WTC11 (cell line): Measurements from ENCODE around the gene LYST. TPM values are rescaled to one million over a fixed set of nuclear protein-coding genes. Genes with fewer than 3 reads are reported as not detected.

Experiments
- ATAC-seq: fragments of 200-7000 bp; cut with Tn5 transposase; 2 replicates; pipeline ENCODE4 v1.10.0; 2021; ENCODE audit warnings: mild to moderate bottlenecking, moderate library complexity
- CTCF ChIA-PET: fragments of 300-600 bp; sonication (Branson Sonifier 250); formaldehyde crosslinking; loops from one replicate; lab custom pipeline; 2021; ENCODE audit warnings: antibody characterized with exemption; lab: Charles Lee
- POLR2A ChIA-PET: fragments of 350-600 bp; sonication (Branson Sonifier 250); formaldehyde crosslinking; loops from one replicate; lab custom pipeline; 2021; ENCODE audit warnings: antibody characterized with exemption; lab: Charles Lee
- DNase-seq: peaks from one replicate; pipeline ENCODE4 v3.0.0; 2021; ENCODE audit warnings: low spot score
- H3K27ac Mint-ChIP-seq: 2 replicates; pipeline ENCODE4 v1.8.0; 2021; ENCODE audit warnings: mixed read lengths
- H3K27me3 Mint-ChIP-seq: 2 replicates; pipeline ENCODE4 v1.8.0; 2021; ENCODE audit warnings: low read depth, mild to moderate bottlenecking, moderate library complexity, mixed read lengths
- H3K36me3 Mint-ChIP-seq: 2 replicates; pipeline ENCODE4 v1.8.0; 2021; ENCODE audit warnings: mixed read lengths
- H3K4me1 Mint-ChIP-seq: 2 replicates; pipeline ENCODE4 v1.8.0; 2022; ENCODE audit warnings: mixed read lengths
- H3K4me3 Mint-ChIP-seq: 2 replicates; pipeline ENCODE4 v1.8.0; 2021; ENCODE audit warnings: mild to moderate bottlenecking, moderate library complexity, mixed read lengths
- H3K9me3 Mint-ChIP-seq: 2 replicates; pipeline ENCODE4 v1.8.0; 2021; ENCODE audit warnings: mixed read lengths
- ATF1 ChIP-seq: sonication (generic); formaldehyde crosslinking; IDR thresholded peaks from 2 replicates; pipeline ENCODE4 v1.8.1; 2023; ENCODE audit warnings: mild to moderate bottlenecking, moderate library complexity, missing genetic modification reagents
- CBFB ChIP-seq: sonication (generic); formaldehyde crosslinking; IDR thresholded peaks from 2 replicates; pipeline ENCODE4 v1.8.1; 2022; ENCODE audit warnings: mild to moderate bottlenecking, low read depth, missing genetic modification reagents
- ETV6 ChIP-seq: sonication (generic); formaldehyde crosslinking; IDR thresholded peaks from 2 replicates; pipeline ENCODE4 v1.8.1; 2022; ENCODE audit warnings: mild to moderate bottlenecking, missing genetic modification reagents
- GTF2I ChIP-seq: fragments of 250-450 bp; sonication (Bioruptor Pico); conservative IDR thresholded peaks from 2 replicates; pipeline ENCODE4 v1.4.0; 2021; ENCODE audit warnings: mild to moderate bottlenecking
- HMGA2 ChIP-seq: fragments of 250-450 bp; sonication (Bioruptor Pico); IDR thresholded peaks from 2 replicates; pipeline ENCODE4 v1.4.0; 2021; ENCODE audit warnings: mild to moderate bottlenecking, moderate library complexity
- MXD4 ChIP-seq: fragments of 250-450 bp; sonication (Bioruptor Pico); IDR thresholded peaks from 2 replicates; pipeline ENCODE4 v1.8.0; 2021; ENCODE audit warnings: mild to moderate bottlenecking, moderate library complexity, borderline replicate concordance
- MYBL2 ChIP-seq: sonication (generic); formaldehyde crosslinking; IDR thresholded peaks from 2 replicates; pipeline ENCODE4 v1.8.1; 2023; ENCODE audit warnings: mild to moderate bottlenecking, moderate library complexity, missing genetic modification reagents
- NFE2L1 ChIP-seq: sonication (generic); formaldehyde crosslinking; IDR thresholded peaks from 2 replicates; pipeline ENCODE4 v1.8.1; 2023; ENCODE audit warnings: missing genetic modification reagents
- SMAD3 ChIP-seq: sonication (generic); formaldehyde crosslinking; IDR thresholded peaks from 2 replicates; pipeline ENCODE4 v1.8.0; 2022; ENCODE audit warnings: missing genetic modification reagents, mild to moderate bottlenecking, borderline replicate concordance
- TEAD1 ChIP-seq: sonication (generic); formaldehyde crosslinking; IDR thresholded peaks from 2 replicates; pipeline ENCODE4 v1.8.0; 2022; ENCODE audit warnings: mild to moderate bottlenecking, missing genetic modification reagents
- ZNF138 ChIP-seq: sonication (generic); formaldehyde crosslinking; conservative IDR thresholded peaks from 2 replicates; pipeline ENCODE4 v1.8.1; 2022; ENCODE audit warnings: mild to moderate bottlenecking, moderate library complexity, missing genetic modification reagents
- ZNF232 ChIP-seq: sonication (generic); formaldehyde crosslinking; IDR thresholded peaks from 2 replicates; pipeline ENCODE4 v1.8.0; 2022; ENCODE audit warnings: mild to moderate bottlenecking, missing genetic modification reagents
- ZNF416 ChIP-seq: fragments of 250-450 bp; sonication (Bioruptor Pico); IDR thresholded peaks from 2 replicates; pipeline ENCODE4 v1.9.0; 2021; ENCODE audit warnings: mild to moderate bottlenecking, inconsistent platforms
- ZNF423 ChIP-seq: fragments of 250-450 bp; sonication (Bioruptor Pico); IDR thresholded peaks from 2 replicates; pipeline ENCODE4 v2.1.2; 2022; ENCODE audit warnings: mild to moderate bottlenecking, moderate library complexity
- total RNA-seq: library from RNA; stranded (reverse); gene quantifications from 3 replicates; pipeline ENCODE4 v1.2.3, GENCODE V29; 2021
- TF ChIP-seq, protein P1 (sequence below): fragments of 250-450 bp; sonication (Bioruptor Pico); IDR thresholded peaks from 2 replicates; pipeline ENCODE4 v1.9.0; 2021; ENCODE audit warnings: mild to moderate bottlenecking
- TF ChIP-seq, protein P2 (sequence below): sonication (generic); formaldehyde crosslinking; conservative IDR thresholded peaks from 2 replicates; pipeline ENCODE4 v1.8.1; 2022; ENCODE audit warnings: mild to moderate bottlenecking, missing genetic modification reagents
- TF ChIP-seq, protein P3 (sequence below): fragments of 250-450 bp; sonication (Bioruptor Pico); IDR thresholded peaks from 2 replicates; pipeline ENCODE4 v1.9.0; 2021; ENCODE audit warnings: moderate library complexity, mild to moderate bottlenecking, inconsistent platforms, borderline replicate concordance
- TF ChIP-seq, protein P4 (sequence below): sonication (generic); formaldehyde crosslinking; conservative IDR thresholded peaks from 2 replicates; pipeline ENCODE4 v1.8.1; 2023; ENCODE audit warnings: mild to moderate bottlenecking, low read depth, missing genetic modification reagents, moderate library complexity
- TF ChIP-seq, protein P5 (sequence below): sonication (generic); formaldehyde crosslinking; IDR thresholded peaks from 2 replicates; pipeline ENCODE4 v1.8.1; 2023; ENCODE audit warnings: mild to moderate bottlenecking, missing genetic modification reagents, moderate library complexity
- TF ChIP-seq, protein P6 (sequence below): sonication (generic); formaldehyde crosslinking; IDR thresholded peaks from 2 replicates; pipeline ENCODE4 v1.8.0; 2023; ENCODE audit warnings: mild to moderate bottlenecking, missing genetic modification reagents
- TF ChIP-seq, protein P7 (sequence below): sonication (generic); formaldehyde crosslinking; IDR thresholded peaks from 2 replicates; pipeline ENCODE4 v1.8.0; 2022; ENCODE audit warnings: mild to moderate bottlenecking, missing genetic modification reagents

Gene LYST
- total RNA-seq, 1 experiment from 2014 or later, result 0.59 TPM

DNA sequence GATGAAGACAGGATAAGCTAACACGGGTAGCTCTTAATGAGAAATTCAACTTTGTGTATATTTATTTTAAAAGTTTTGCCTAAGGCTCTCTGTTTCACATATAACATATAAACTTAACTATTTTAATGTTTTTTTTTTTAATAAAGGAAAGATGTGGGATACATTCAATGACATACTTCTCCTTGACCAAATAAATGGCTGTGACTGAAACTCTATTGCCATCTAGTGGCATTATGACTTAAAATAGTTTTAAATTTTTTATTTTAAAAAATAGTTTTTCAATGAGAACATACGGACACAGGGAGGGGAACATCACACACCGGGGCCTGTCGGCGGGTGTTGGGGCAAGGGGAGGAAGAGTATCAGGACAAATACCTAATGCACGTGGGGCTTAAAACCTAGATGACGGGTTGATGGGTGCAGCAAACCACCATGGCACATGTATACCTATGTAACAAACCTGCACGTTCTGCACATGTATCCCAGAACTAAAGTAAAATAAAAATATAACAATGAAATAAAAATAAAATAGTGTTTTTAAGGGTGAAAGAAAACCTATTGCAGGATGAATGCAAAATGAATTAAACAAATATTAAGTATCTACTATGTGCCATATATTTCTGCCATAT lies 83.4 kb downstream of the LYST start:
- ChIA-PET POLR2A (no interaction called here), CTCF (interaction anchor here (0.6 to 2.5 kb wide), 10 partner anchors 26 to 690 kb away, joined by 3 to 16 read pairs (median 4); partner anchors contain the start of gene B3GALNT2)
- no peaks in the 10 kb centered on the region for H3K36me3 Mint-ChIP-seq
- 0 out of 2 replicates have a peak, but pooled peaks have one; percentile 18 for ATAC-seq
- no peak for TF ChIP-seq ZNF423 (CRISPR knock-in tag)
- TF ChIP-seq HMGA2 (CRISPR knock-in tag), result no peak
- no peak for TF ChIP-seq GTF2I (CRISPR knock-in tag)
- TF ChIP-seq, protein P1, sequence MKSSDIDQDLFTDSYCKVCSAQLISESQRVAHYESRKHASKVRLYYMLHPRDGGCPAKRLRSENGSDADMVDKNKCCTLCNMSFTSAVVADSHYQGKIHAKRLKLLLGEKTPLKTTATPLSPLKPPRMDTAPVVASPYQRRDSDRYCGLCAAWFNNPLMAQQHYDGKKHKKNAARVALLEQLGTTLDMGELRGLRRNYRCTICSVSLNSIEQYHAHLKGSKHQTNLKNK (CRISPR knock-in tag), result no peak
- TF ChIP-seq ZNF138 (CRISPR knock-in tag), result no peak
- TF ChIP-seq SMAD3 (CRISPR knock-in tag), result no peak
- no peak for TF ChIP-seq CBFB (CRISPR knock-in tag)
- TF ChIP-seq ATF1 (CRISPR knock-in tag), result no peak
- TF ChIP-seq, protein P2, sequence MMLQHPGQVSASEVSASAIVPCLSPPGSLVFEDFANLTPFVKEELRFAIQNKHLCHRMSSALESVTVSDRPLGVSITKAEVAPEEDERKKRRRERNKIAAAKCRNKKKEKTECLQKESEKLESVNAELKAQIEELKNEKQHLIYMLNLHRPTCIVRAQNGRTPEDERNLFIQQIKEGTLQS (CRISPR knock-in tag), result no peak
- no peaks in the 10 kb centered on the region for H3K9me3 Mint-ChIP-seq
- no peak overlapping the region for H3K4me3 Mint-ChIP-seq
- no peaks in the 10 kb centered on the region for H3K4me1 Mint-ChIP-seq
- no peaks in the 10 kb centered on the region for H3K27me3 Mint-ChIP-seq
- DNase-seq, result no peak
- H3K27ac Mint-ChIP-seq, result no peak overlapping the region

DNA sequence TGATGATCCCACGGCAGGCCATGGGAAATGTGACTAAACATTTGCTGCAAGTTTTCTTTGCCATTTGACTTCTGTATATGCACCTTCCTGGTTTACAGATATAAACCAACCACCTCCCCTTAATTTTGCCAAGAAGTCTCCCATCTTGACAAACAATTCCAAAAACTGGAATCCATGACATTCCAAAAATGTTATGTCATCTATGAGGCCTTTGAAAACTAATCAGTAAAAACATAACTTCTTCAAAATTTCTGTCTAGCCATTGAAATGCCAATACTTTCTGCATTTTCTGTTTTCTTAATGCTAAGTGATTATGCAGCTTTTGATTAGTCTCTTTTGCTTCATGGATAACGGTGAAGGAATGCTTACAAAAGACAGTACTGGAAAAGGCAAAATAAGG lies 84.1 kb downstream of the LYST start:
- H3K4me3 Mint-ChIP-seq, result no peak overlapping the region
- ATAC-seq (no peak), DNase-seq (no peak)
- H3K27ac Mint-ChIP-seq, result no peak overlapping the region
- CTCF ChIA-PET, result interaction anchor here (0.7 to 2.3 kb wide), 6 partner anchors 26 to 689 kb away, joined by 3 to 7 read pairs (median 3); partner anchors contain the start of gene B3GALNT2
- no peaks in the 10 kb centered on the region for H3K36me3 Mint-ChIP-seq
- no peaks in the 10 kb centered on the region for H3K9me3 Mint-ChIP-seq
- H3K4me1 Mint-ChIP-seq, result no peaks in the 10 kb centered on the region
- no peak for TF ChIP-seq MYBL2 (CRISPR knock-in tag)
- TF ChIP-seq, protein P3, sequence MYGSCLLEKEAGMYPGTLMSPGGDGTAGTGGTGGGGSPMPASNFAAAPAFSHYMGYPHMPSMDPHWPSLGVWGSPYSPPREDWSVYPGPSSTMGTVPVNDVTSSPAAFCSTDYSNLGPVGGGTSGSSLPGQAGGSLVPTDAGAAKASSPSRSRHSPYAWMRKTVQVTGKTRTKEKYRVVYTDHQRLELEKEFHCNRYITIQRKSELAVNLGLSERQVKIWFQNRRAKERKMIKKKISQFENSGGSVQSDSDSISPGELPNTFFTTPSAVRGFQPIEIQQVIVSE, result no peak
- no peak for TF ChIP-seq ETV6 (CRISPR knock-in tag)
- TF ChIP-seq, protein P4, sequence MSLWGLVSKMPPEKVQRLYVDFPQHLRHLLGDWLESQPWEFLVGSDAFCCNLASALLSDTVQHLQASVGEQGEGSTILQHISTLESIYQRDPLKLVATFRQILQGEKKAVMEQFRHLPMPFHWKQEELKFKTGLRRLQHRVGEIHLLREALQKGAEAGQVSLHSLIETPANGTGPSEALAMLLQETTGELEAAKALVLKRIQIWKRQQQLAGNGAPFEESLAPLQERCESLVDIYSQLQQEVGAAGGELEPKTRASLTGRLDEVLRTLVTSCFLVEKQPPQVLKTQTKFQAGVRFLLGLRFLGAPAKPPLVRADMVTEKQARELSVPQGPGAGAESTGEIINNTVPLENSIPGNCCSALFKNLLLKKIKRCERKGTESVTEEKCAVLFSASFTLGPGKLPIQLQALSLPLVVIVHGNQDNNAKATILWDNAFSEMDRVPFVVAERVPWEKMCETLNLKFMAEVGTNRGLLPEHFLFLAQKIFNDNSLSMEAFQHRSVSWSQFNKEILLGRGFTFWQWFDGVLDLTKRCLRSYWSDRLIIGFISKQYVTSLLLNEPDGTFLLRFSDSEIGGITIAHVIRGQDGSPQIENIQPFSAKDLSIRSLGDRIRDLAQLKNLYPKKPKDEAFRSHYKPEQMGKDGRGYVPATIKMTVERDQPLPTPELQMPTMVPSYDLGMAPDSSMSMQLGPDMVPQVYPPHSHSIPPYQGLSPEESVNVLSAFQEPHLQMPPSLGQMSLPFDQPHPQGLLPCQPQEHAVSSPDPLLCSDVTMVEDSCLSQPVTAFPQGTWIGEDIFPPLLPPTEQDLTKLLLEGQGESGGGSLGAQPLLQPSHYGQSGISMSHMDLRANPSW, result no peak
- no peak for TF ChIP-seq MXD4 (CRISPR knock-in tag)
- TF ChIP-seq, protein P5, sequence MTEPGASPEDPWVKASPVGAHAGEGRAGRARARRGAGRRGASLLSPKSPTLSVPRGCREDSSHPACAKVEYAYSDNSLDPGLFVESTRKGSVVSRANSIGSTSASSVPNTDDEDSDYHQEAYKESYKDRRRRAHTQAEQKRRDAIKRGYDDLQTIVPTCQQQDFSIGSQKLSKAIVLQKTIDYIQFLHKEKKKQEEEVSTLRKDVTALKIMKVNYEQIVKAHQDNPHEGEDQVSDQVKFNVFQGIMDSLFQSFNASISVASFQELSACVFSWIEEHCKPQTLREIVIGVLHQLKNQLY, result no peak
- TF ChIP-seq TEAD1 (CRISPR knock-in tag), result no peak
- TF ChIP-seq, protein P6, sequence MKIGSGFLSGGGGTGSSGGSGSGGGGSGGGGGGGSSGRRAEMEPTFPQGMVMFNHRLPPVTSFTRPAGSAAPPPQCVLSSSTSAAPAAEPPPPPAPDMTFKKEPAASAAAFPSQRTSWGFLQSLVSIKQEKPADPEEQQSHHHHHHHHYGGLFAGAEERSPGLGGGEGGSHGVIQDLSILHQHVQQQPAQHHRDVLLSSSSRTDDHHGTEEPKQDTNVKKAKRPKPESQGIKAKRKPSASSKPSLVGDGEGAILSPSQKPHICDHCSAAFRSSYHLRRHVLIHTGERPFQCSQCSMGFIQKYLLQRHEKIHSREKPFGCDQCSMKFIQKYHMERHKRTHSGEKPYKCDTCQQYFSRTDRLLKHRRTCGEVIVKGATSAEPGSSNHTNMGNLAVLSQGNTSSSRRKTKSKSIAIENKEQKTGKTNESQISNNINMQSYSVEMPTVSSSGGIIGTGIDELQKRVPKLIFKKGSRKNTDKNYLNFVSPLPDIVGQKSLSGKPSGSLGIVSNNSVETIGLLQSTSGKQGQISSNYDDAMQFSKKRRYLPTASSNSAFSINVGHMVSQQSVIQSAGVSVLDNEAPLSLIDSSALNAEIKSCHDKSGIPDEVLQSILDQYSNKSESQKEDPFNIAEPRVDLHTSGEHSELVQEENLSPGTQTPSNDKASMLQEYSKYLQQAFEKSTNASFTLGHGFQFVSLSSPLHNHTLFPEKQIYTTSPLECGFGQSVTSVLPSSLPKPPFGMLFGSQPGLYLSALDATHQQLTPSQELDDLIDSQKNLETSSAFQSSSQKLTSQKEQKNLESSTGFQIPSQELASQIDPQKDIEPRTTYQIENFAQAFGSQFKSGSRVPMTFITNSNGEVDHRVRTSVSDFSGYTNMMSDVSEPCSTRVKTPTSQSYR (CRISPR knock-in tag), result no peak
- TF ChIP-seq NFE2L1 (CRISPR knock-in tag), result no peak
- TF ChIP-seq ZNF416 (CRISPR knock-in tag), result no peak
- TF ChIP-seq, protein P7, sequence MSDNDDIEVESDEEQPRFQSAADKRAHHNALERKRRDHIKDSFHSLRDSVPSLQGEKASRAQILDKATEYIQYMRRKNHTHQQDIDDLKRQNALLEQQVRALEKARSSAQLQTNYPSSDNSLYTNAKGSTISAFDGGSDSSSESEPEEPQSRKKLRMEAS (CRISPR knock-in tag), result no peak
- no peak for TF ChIP-seq ZNF232 (CRISPR knock-in tag)
- TF ChIP-seq ATF1 (CRISPR knock-in tag), result no peak
- TF ChIP-seq, all 79 proteins: peak for 0
- H3K27me3 Mint-ChIP-seq, result no peaks in the 10 kb centered on the region
- POLR2A ChIA-PET, result no interaction called here
